Renal cortex interstitium (tissue), 15 donors: ENCODE results near the gene CCT3. TPM values are rescaled to one million over a fixed set of nuclear protein-coding genes. Genes with fewer than 3 reads are reported as not detected.
A peak's percentile ranks its signal among the peaks of the same experiment; 100 is the strongest.

Experiments
- DNase-seq, 11 donors: peaks; one replicate each; pipeline ENCODE4 v3.0.0-alpha.2; 2013; ENCODE audit warnings: low read depth in 9 of 11, low spot score in 4 of 11; ENCODE audit errors: extremely low read depth in 1 of 11
- long read RNA-seq, 16 experiments: transcript quantifications; one replicate each; lab custom pipeline, GENCODE V29; 2026
- polyA plus RNA-seq, 3 donors: library from polyadenylated mRNA; unstranded; fragments of 120-200 nt; gene quantifications; one replicate each; pipeline ENCODE4 v1.2.1, GENCODE V29; 2013; ENCODE audit not compliant: insufficient read length in 3 of 3

CCT3 gene
- polyA plus RNA-seq: 100 to 1,000 TPM; 300 to 385 (median 351) TPM
- long read RNA-seq, donor 1, transcript CCT3-201 (14 exons, 2,150 nt): major isoform, 45 of 100 reads
- long read RNA-seq, donor 1, partial matches to known transcripts: 54 of 100 reads
- long read RNA-seq, donor 1, other reads (novel, unspliced or antisense): 0 of 100 reads
- long read RNA-seq, donor 2, transcript CCT3-201 (14 exons, 2,150 nt): major isoform, 32 of 81 reads
- long read RNA-seq, donor 2, partial matches to known transcripts: 48 of 81 reads
- long read RNA-seq, donor 2, other reads (novel, unspliced or antisense): 0 of 81 reads
- long read RNA-seq, donor 3, transcript CCT3-201 (14 exons, 2,150 nt): major isoform, 59 of 108 reads
- long read RNA-seq, donor 3, partial matches to known transcripts: 43 of 108 reads
- long read RNA-seq, donor 3, other reads (novel, unspliced or antisense): 5 of 108 reads
- long read RNA-seq, donor 4, transcript CCT3-201 (14 exons, 2,150 nt): major isoform, 53 of 72 reads
- long read RNA-seq, donor 4, partial matches to known transcripts: 16 of 72 reads
- long read RNA-seq, donor 4, other reads (novel, unspliced or antisense): 0 of 72 reads
- long read RNA-seq, donor 5: 0 reads
- long read RNA-seq, donor 6, transcript CCT3-201 (14 exons, 2,150 nt): major isoform, 40 of 79 reads
- long read RNA-seq, donor 6, partial matches to known transcripts: 37 of 79 reads
- long read RNA-seq, donor 6, other reads (novel, unspliced or antisense): 0 of 79 reads
- long read RNA-seq, donor 7, transcript CCT3-201 (14 exons, 2,150 nt): major isoform, 73 of 148 reads
- long read RNA-seq, donor 7, partial matches to known transcripts: 68 of 148 reads
- long read RNA-seq, donor 7, other reads (novel, unspliced or antisense): 5 of 148 reads
- long read RNA-seq, donor 8, transcript CCT3-201 (14 exons, 2,150 nt): major isoform, 90 of 201 reads
- long read RNA-seq, donor 8, partial matches to known transcripts: 100 of 201 reads
- long read RNA-seq, donor 8, other reads (novel, unspliced or antisense): 6 of 201 reads
- long read RNA-seq, donor 9, transcript CCT3-201 (14 exons, 2,150 nt): major isoform, 53 of 100 reads
- long read RNA-seq, donor 9, partial matches to known transcripts: 41 of 100 reads
- long read RNA-seq, donor 9, other reads (novel, unspliced or antisense): 5 of 100 reads
- long read RNA-seq, donor 10, transcript CCT3-201 (14 exons, 2,150 nt): major isoform, 65 of 94 reads
- long read RNA-seq, donor 10, partial matches to known transcripts: 23 of 94 reads
- long read RNA-seq, donor 10, other reads (novel, unspliced or antisense): 5 of 94 reads
- long read RNA-seq, donor 11, transcript CCT3-201 (14 exons, 2,150 nt): major isoform, 32 of 48 reads
- long read RNA-seq, donor 11, partial matches to known transcripts: 13 of 48 reads
- long read RNA-seq, donor 11, other reads (novel, unspliced or antisense): 0 of 48 reads
- long read RNA-seq, donor 12, transcript CCT3-201 (14 exons, 2,150 nt): major isoform, 12 of 23 reads
- long read RNA-seq, donor 12, partial matches to known transcripts: 10 of 23 reads
- long read RNA-seq, donor 12, other reads (novel, unspliced or antisense): 0 of 23 reads
- long read RNA-seq, donor 13, transcript CCT3-201 (14 exons, 2,150 nt): major isoform, 90 of 195 reads
- long read RNA-seq, donor 13, partial matches to known transcripts: 95 of 195 reads
- long read RNA-seq, donor 13, other reads (novel, unspliced or antisense): 6 of 195 reads
- long read RNA-seq, donor 14, transcript CCT3-201 (14 exons, 2,150 nt): major isoform, 54 of 96 reads
- long read RNA-seq, donor 14, partial matches to known transcripts: 41 of 96 reads
- long read RNA-seq, donor 14, other reads (novel, unspliced or antisense): 0 of 96 reads
- long read RNA-seq, donor 15, transcript CCT3-201 (14 exons, 2,150 nt): major isoform, 27 of 32 reads
- long read RNA-seq, donor 15, partial matches to known transcripts: 5 of 32 reads
- long read RNA-seq, donor 15, other reads (novel, unspliced or antisense): 0 of 32 reads
- long read RNA-seq, donor 16, transcript CCT3-201 (14 exons, 2,150 nt): major isoform, 137 of 307 reads
- long read RNA-seq, donor 16, partial matches to known transcripts: 148 of 307 reads
- long read RNA-seq, donor 16, other reads (novel, unspliced or antisense): 18 of 307 reads

DNA sequence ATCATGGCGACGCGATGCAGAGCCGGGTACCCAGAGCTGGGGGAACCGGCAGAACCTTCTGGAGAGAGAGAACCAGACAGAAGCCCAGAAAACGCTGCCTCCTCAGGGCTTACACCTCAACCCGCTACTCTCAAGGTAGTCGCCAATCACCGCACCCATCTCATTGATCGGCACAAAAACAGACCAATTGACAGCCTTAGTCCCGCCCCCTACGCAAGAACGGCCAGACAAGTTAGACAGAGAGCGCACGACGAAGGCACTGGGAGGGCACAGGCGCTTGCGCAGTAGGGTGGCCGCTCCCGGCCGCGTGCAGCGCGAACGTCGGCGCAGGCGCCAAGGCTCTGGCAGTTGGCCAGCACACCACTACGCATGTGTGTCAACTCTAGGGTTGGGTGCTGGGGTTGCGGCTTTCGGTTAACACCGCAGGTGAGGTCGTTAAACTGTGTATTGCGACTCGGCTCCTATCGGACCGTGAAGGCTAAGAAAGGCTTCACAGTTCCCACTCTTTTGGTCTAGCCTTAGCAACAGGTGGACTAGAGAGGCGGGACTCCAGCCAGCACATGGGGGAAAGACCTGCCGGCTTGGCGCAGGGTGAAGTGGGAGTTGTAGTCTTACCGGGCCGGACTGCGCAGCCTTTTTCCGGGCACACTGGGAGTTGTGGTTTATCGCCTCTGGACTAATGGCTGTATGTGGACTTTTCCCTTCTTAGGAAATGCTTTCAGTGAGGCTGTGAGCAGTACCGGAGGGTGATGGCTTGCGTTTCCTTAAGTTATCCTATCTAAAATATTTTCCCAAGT is at the start of gene CCT3, which contains the start of gene TSACC:
Gene CCT3, minus strand, starts transcription at position 113 of the 797 bp plus-strand sequence. Its CDS starts 108 bp downstream, at position 5.
Gene TSACC, plus strand, starts transcription at position 347 of the 797 bp plus-strand sequence. CDS start 1,232 bp downstream, outside the sequence.
- peak; percentile 98 to 100 (median 100) for DNase-seq

DNA sequence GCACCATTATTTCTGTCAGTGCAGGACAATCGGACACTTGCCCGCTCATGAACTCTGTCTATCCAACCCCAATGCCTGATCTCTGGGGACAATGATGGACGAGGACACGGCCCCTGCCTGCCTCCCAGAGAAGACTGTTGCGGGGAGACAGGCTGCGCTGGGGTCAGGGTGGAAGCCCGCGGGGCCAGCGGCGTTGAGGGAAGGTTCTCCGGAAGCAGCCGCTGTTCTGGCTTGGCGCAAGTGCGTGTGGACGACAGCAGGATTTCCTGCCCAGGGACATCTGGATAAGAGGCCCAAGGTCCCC is 49.7 kb upstream of the CCT3 start:
- no peak for DNase-seq

DNA sequence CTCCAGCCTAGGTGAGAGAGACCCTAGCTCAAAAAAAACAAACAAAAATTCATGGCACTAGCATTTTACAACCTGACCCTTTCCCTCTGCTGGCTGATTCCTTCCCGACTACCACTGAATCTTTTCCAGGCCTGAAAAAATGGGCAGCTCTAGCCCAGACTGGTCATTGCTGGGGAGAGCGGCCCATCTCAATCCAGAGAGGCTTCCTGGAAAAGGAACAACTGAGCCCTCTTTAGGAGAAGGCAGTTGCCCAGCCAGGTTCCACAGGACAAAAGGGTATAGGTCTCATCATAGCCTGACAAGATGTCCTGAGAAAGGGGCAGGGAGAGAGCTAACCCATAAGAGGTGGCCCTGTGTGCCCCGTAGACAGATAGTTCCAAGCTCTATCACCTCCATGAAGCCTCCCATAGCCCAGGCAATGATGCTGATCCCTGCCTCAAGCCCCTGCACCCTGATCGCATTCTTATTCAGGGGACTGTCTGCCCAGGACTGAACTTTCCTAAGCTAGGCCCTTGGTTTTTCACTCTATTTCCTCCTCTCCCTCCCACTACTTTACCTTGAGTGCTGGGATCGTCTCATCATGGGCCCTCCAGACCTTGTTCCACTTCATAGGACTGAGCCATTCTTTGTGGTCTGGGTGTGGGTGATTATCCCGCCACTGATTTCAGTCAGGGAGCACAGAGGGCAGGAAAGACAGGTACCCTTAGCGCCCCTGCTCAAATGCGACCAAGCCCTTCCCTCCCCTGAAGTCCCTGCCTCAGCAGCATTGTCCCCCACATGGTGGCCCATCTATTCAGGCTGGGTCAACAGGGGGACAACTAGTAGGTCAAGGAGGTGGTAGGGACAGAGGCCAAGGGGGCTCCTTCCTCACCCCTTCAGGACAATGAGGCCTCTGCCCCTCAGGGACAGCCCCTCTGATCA is 49.1 kb upstream of the CCT3 start:
- no peak for DNase-seq

DNA sequence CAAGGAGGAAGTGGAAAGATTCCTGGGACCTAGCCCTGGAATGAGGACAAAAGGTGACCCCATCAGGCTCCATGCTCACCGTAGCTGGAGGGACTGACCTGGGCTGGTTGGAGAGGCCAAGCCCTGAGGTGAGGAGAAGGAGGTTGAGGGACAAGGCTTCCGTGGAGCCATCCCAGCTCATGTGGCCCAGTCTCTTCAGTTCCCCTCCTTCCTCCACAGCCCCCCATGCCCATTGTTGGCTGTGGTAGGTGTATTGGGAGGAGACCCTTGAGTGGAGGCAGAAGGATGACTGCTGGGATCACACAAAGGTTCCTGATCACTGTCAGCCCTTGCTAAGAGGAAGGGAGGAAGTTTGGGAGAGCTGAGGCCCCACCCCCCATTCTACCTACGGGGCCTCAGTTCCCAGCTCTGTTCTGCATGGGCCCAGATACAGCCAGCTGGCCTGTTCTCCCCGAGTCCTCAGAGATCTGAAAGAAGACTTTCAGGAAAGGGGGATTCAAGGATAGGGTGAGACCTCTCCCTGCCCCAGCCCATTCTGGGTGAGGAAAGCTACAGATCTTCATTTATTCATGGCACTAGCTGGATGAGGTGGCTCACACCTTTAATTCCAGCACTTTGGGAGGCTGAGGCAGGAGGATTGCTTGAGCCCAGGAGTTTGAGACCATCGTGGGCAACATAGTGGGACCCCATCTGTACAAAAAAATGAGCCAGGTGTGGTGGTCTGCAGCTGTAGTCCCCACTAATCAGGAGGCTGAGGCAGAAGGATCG is 48.2 kb upstream of the CCT3 start:
- DNase-seq: no peak

DNA sequence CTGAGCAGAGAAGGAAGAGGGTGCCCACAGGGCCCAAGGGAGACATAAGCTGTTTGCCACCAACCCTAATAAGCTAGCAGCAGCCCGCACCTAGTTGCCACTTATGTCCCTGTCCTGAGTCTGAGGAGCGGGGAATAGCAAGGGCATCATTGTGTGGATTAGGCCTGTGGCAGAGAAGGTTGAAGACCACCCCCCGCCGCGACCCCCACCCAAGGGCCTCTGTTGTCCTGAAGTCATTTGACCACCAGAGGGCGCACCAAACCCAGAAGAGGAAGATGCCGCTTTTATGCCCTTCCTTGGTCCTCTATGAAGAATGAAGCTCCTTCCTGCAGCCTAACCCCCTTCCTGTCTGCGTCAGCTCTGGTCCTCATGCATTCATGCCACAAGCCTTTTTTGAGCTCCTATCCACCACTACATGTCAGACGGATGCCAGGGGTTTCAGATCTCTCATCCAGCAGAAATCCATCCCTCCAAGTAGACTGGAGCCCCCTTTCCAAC is 47.5 kb upstream of the CCT3 start:
- peak in 10 of 11 donors; percentile 29 to 59 (median 51) for DNase-seq

DNA sequence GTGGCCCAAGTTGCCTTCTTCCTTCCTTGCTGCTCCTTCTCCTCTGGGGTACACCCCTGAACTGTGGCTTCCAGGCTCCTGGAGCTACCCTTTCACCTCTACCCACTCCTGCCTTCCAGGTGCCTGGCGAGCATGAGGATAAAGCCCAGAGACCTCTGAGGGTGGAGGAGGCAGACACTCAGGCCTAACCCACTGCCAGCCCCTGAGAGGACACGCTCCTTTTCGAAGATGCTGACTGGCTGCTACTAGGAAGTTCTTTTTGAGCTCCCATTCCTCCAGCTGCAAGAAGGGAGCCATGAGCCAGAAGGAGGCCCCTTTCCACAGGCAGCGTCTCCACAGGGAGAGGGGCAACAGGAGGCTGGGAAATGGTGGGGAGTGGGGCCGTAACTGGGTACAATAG is 46.6 kb upstream of the CCT3 start:
- no peak for DNase-seq

DNA sequence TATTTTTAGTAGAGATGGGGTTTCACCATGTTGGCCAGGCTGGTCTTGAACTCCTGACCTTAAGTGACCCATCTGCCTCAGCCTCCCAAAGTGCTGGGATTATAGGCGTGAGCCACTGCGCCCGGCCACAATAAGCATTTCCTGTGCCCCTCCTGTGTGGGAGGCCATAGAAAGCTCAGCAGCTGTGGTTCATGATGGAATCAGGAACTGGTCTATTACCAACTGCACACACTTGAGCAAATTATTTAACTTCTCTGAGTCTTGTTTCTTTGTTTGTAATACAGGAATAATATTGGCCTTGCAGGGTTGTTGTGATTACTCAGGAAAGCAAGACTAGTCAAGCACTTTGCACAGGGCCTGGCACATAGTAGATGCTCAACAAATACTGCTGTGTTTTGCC is 45.9 kb upstream of the CCT3 start:
- DNase-seq: no peak

DNA sequence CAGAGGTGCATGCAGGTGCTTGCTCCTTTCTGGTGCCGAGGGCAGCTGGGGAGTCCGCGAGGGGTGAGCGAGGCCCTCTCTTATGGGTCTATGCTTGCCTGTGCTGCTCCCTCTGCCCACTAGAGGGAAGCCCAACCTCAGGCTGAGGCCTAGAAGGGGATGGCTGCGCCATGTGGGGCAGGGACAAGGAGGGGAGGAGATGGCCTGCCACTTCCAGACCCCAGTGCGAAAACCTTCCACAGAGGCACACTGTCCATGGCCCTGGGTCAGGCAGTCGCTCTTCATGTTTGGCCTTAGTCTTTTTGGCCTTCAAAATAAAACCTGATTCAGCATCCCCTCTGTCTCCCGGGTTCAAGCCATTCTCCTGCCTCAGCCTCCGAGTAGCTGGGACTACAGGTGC is 44.9 kb upstream of the CCT3 start:
- peak in 1 of 11 donors; percentile 45 for DNase-seq

DNA sequence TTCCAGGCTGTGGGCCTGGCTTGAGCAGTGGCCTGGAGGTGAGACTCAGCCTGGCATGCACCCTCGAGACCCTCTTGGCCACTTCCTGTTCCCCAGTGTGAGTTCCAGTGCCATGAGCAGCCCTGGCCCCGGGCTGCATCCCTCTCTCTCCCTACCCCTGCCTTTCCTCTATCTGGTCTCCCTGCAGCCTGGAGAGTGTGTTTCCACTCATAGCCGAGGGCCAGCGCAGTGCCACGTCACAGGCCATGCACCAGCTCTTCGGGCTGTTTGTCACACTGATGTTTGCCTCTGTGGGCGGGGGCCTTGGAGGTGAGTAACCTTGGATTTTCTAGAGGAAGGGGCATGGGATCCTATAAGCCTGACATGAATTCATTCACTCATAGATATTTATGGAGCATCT is 44.5 kb upstream of the CCT3 start:
- DNase-seq: no peak

DNA sequence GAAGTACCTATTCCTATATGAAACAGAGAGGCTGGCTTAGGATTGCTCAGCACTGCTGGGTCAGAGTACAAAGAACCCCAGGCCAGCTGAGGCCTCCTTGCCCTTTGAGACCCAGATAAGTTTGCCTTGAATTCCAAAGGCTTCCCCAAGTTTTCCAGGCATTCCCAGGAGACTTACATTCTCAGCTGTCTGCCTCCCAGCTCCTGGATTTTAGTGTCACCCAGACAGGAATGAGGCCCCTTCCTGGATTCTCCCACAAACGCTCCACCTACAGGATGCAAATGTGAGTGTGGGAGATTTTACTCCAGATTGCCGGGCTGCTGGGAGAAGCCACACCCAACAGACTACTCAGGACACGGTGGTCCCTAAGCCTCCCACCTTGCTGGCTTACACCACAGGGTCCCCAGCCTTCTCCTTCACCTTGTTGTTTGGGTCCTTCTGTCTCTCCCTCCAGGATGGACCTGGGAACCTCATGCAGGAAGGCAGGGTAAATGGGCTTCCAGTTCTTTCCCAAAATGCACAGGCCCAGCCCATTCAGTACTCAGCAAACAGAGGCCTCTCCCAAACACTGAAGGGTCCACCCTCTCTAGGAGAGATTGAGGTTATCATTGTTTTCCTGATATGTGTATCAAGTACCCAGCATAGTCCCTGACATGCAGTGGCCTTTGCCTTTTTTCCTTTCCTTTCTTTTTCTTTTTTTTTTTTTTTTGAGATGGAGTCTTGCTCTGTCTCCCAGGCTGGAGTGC is 41.5 kb upstream of the CCT3 start:
- DNase-seq: no peak

DNA sequence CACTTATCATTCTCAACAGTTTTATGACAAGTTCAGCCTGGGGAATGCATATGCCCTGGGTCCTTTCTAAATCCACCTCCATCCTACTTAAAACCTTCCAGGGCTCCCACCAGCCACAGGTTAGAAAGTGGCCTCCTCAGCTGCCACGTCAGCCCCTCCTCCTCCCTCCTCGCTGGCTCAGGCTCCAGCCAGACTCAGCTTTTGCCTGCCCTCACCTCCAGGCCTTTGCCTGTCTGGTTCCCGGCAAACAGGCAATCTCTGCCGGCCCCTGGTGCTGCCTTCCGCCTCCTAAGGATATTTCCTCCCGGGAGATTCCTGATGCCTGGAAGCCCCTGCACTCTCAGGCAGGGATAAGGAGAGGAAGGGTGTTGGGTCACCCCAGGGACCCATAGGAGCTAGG is 40.5 kb upstream of the CCT3 start:
- no peak for DNase-seq

DNA sequence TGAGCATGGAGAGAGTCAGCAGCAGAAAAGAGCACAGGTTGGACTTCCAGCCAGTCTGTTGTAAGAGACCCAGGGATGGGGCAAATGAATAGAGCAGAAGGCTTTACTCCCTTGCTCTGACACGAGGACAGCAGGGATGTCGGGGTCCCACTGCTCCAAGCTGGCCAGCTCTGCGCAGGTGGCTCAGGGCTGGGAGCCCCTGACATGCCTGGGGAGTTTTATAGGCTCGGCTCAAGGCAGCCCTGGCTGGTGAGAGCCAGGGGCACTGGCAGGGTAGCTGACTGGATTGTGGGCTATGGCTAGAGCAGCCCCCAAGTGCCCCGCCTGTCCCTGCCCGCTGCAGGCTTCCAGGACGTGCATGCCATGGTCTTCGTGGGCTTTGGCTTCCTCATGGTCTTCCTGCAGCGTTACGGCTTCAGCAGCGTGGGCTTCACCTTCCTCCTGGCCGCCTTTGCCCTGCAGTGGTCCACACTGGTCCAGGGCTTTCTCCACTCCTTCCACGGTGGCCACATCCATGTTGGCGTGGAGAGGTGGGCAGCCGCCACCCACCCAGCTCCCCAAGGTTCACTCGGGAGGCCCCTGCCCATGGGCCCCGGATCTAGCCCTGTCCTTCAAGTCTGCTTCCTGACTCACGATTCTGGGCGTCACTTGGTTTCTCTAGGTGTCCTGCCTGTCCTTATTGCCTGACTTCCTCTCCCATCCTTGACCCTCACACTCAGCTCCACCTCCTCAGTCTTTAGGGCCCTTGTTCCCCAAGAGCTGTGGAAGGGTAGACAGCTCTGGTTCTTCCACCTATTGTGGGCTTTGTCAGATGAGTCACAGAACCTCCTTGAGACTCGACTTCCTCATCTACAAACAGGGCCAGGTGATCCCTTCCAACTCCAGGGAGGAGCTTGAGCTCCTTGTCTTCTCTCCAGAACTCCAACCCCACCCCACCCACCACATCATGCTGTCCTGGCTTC is 39.1 kb upstream of the CCT3 start:
- no peak for DNase-seq

DNA sequence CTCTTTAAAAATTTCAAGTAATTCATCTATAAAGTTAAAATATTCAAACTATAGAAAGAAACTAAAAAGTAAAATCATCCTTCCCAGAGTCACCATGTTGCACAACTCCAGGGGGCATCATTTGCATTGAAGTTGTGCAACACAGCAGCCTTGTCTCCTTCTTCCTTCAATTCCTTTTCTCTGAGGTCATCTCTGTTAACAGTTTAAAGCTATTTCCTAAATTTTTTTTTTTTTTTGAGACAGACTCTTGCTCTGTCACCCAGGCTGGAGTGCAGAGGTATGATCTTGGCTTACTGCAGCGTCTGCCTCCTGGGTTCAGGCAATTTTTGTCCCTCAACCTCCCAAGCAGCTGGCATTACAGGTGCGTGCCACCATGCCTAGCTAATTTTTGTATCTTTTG is 38.1 kb upstream of the CCT3 start:
- DNase-seq: no peak
